SH-SY5Y (cell line): ENCODE measurements around the gene PLCL2.

ENCODE experiments used
- GATA2 ChIP-seq: IDR thresholded peaks from 2 replicates; pipeline ENCODE4 v1.6.1; 2011; ENCODE audit warnings: mild to moderate bottlenecking, low read depth, low read length
- GATA3 ChIP-seq: IDR thresholded peaks from 2 replicates; pipeline ENCODE4 v1.6.1; 2011; ENCODE audit warnings: low read depth, mild to moderate bottlenecking, low read length, moderate library complexity

DNA sequence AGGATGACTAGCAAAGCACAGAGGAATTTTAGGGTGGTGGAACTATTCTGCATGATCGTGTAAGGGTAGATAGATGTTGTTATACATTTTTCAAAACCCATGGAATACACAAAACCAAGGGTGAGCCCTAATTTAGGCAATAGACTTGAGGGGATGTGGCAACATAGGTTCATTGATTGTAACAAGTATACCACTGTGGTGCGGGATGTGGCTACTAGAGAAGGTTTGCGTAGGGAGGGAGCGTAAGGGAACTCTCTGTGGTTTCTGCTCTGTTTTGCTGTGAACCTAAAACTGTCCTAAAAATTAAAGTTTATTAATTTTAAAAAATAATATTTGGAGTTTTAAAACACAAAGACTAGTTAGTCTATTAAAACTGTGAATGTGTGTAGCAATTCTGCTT, 202.8 kb downstream of the PLCL2 start:
- TF ChIP-seq GATA3, result no peak
- no peak for TF ChIP-seq GATA2
